MM.1S (cell line): ENCODE measurements around the gene ETV3L.

Experiments
- DNase-seq: peaks from one replicate; pipeline ENCODE4 v3.0.0-alpha.2; 2015
- H2AFZ ChIP-seq: fragments of 300-600 bp; sonication (generic); 2 replicates; pipeline ENCODE4 v1.6.0; 2016; ENCODE audit warnings: antibody characterized with exemption, low read length
- H3F3A ChIP-seq: fragments of 300-600 bp; sonication (generic); 2 replicates; pipeline ENCODE4 v1.6.1; 2016; ENCODE audit warnings: mild to moderate bottlenecking, antibody characterized with exemption, low read length, moderate library complexity, mixed read lengths; ENCODE audit not compliant: insufficient read depth
- H3K27ac ChIP-seq: fragments of 300-600 bp; sonication (generic); 2 replicates; pipeline ENCODE4 v1.5.1; 2016; ENCODE audit warnings: mild to moderate bottlenecking, low read length
- H3K27me3 ChIP-seq: fragments of 300-600 bp; sonication (generic); replicated peaks from 2 replicates; pipeline ENCODE4 v1.6.0; 2016; ENCODE audit warnings: low read length; ENCODE audit not compliant: insufficient read depth
- H3K36me3 ChIP-seq: fragments of 300-600 bp; sonication (generic); replicated peaks from 2 replicates; pipeline ENCODE4 v1.6.1; 2016; ENCODE audit warnings: mild to moderate bottlenecking, low read length, mixed read lengths; ENCODE audit not compliant: insufficient read depth
- H3K4me1 ChIP-seq: fragments of 300-600 bp; sonication (generic); 2 replicates; pipeline ENCODE4 v1.6.1; 2016; ENCODE audit warnings: low read length, mixed read lengths
- H3K4me2 ChIP-seq: fragments of 300-600 bp; sonication (generic); 2 replicates; pipeline ENCODE4 v1.6.0; 2016; ENCODE audit warnings: low read depth, low read length
- H3K4me3 ChIP-seq: fragments of 300-600 bp; sonication (generic); 2 replicates; pipeline ENCODE4 v1.5.1; 2016; ENCODE audit warnings: low read length, mixed read lengths
- H3K79me2 ChIP-seq: fragments of 300-600 bp; sonication (generic); 2 replicates; pipeline ENCODE4 v1.6.1; 2016; ENCODE audit warnings: mixed run types, low read length, mixed read lengths
- H3K9ac ChIP-seq: fragments of 300-600 bp; sonication (generic); 2 replicates; pipeline ENCODE4 v1.6.1; 2016; ENCODE audit warnings: low read length, mixed read lengths
- H3K9me2 ChIP-seq: fragments of 300-600 bp; sonication (generic); replicated peaks from 2 replicates; pipeline ENCODE4 v1.6.1; 2016; ENCODE audit warnings: mild to moderate bottlenecking, low read length, mixed read lengths; ENCODE audit not compliant: insufficient read depth
- H3K9me3 ChIP-seq: fragments of 300-600 bp; sonication (generic); replicated peaks from 2 replicates; pipeline ENCODE4 v1.6.1; 2016; ENCODE audit warnings: mild to moderate bottlenecking, low read length, mixed read lengths; ENCODE audit not compliant: insufficient read depth
- H4K20me1 ChIP-seq: fragments of 300-600 bp; sonication (generic); 2 replicates; pipeline ENCODE4 v1.6.1; 2016; ENCODE audit warnings: mild to moderate bottlenecking, low read length, moderate library complexity, mixed read lengths; ENCODE audit not compliant: insufficient read depth
- CTCF ChIP-seq: fragments of 300-600 bp; sonication (generic); IDR thresholded peaks from 2 replicates; pipeline ENCODE4 v1.5.1; 2016; ENCODE audit warnings: antibody characterized with exemption, low read length, mixed read lengths
- EZH2 ChIP-seq: fragments of 300-600 bp; sonication (generic); optimal IDR thresholded peaks from 2 replicates; pipeline ENCODE3; 2017; ENCODE audit warnings: low read depth, mild to moderate bottlenecking, antibody characterized with exemption, low read length, mixed read lengths
- EZH2phosphoT487 ChIP-seq: fragments of 300-600 bp; sonication (generic); IDR thresholded peaks from 2 replicates; pipeline ENCODE4 v1.6.1; 2018; ENCODE audit warnings: antibody characterized with exemption, low read length

ETV3L gene

GRCh38 chr1:157085421-157085820, 14.2 kb downstream of the ETV3L start:
- H3K4me3 ChIP-seq: no peak overlapping the region
- H3K27ac ChIP-seq: no peak overlapping the region
- no peaks in the 10 kb centered on the region for H3K4me1 ChIP-seq
- no peaks in the 10 kb centered on the region for H3K9me2 ChIP-seq
- H3K27me3 ChIP-seq: no peaks in the 10 kb centered on the region
- no peaks in the 10 kb centered on the region for H3K9me3 ChIP-seq
- H2AFZ ChIP-seq: no peak overlapping the region
- TF ChIP-seq EZH2 (no peak), CTCF (no peak), EZH2phosphoT487 (no peak)
- no peak overlapping the region for H3K9ac ChIP-seq
- no peak for DNase-seq
- no peaks in the 10 kb centered on the region for H4K20me1 ChIP-seq
- no peaks in the 10 kb centered on the region for H3F3A ChIP-seq
- no peaks in the 10 kb centered on the region for H3K79me2 ChIP-seq
- H3K36me3 ChIP-seq: no peaks in the 10 kb centered on the region
- no peak overlapping the region for H3K4me2 ChIP-seq

GRCh38 chr1:157084720-157085119, 14.9 kb downstream of the ETV3L start:
- Histone ChIP-seq H3K9me3 (no peaks in the 10 kb centered on the region), H3K36me3 (no peaks in the 10 kb centered on the region), H3K79me2 (no peaks in the 10 kb centered on the region), H4K20me1 (no peaks in the 10 kb centered on the region), H3K9ac (no peak overlapping the region), H3K4me3 (no peak overlapping the region), H3K4me2 (no peak overlapping the region), H3K4me1 (no peaks in the 10 kb centered on the region), H3K27me3 (no peaks in the 10 kb centered on the region), H3K27ac (no peak overlapping the region), H2AFZ (no peak overlapping the region), H3K9me2 (no peaks in the 10 kb centered on the region), H3F3A (no peaks in the 10 kb centered on the region)
- no peak for DNase-seq
- TF ChIP-seq EZH2 (no peak), EZH2phosphoT487 (no peak), CTCF (no peak)

GRCh38 chr1:157081707-157082106, 17.9 kb downstream of the ETV3L start:
- Histone ChIP-seq H3K79me2 (no peaks in the 10 kb centered on the region), H3K4me2 (no peak overlapping the region), H3F3A (no peaks in the 10 kb centered on the region), H3K9ac (no peak overlapping the region), H4K20me1 (no peaks in the 10 kb centered on the region), H3K9me2 (no peaks in the 10 kb centered on the region), H3K4me3 (no peak overlapping the region), H3K27me3 (no peaks in the 10 kb centered on the region), H3K27ac (no peak overlapping the region), H3K4me1 (no peaks in the 10 kb centered on the region), H3K9me3 (no peaks in the 10 kb centered on the region), H2AFZ (no peak overlapping the region), H3K36me3 (no peaks in the 10 kb centered on the region)
- no peak for TF ChIP-seq CTCF
- no peak for TF ChIP-seq EZH2
- TF ChIP-seq EZH2phosphoT487: no peak
- no peak for DNase-seq
